ENCODE measurements around the gene PCDHA7.

The PCDHA7 gene

GRCh38 chr5:140833993-140834392 lies at the start of gene PCDHA7:
Gene PCDHA7 (plus strand): TSS chr5:140834269. CDS start chr5:140834384, 115 bp downstream.
- TF ChIP-seq CTCF (IDR thresholded peaks at IDR 0.05): peak; percentile 27; the same call in 1 of the 2 replicates

GRCh38 chr5:140785905-140786686 lies 48.0 kb upstream of the PCDHA7 start, which contains the start of gene PCDHA1:
Gene PCDHA1 (plus strand): TSS chr5:140786140.
- peak; percentile 26; the same call in 1 of the 2 replicates for TF ChIP-seq CTCF (IDR thresholded peaks at IDR 0.05)

GRCh38 chr5:140791089-140791488 lies 43.0 kb upstream of the PCDHA7 start:
- TF ChIP-seq CTCF (IDR thresholded peaks at IDR 0.05): no peak

GRCh38 chr5:140794595-140795258 lies 39.3 kb upstream of the PCDHA7 start, which contains the start of gene PCDHA2:
Gene PCDHA2 (plus strand): TSS chr5:140794852.
- no peak; the same call in 1 of the 2 replicates for TF ChIP-seq CTCF (IDR thresholded peaks at IDR 0.05)

- TF ChIP-seq CTCF (IDR thresholded peaks at IDR 0.05): peak; percentile 36; the same call in 1 of the 2 replicates
Observed at GRCh38 chr5:140795259-140795641, 38.8 kb upstream of the PCDHA7 start.

GRCh38 chr5:140796718-140797095 lies 37.4 kb upstream of the PCDHA7 start:
- TF ChIP-seq CTCF (IDR thresholded peaks at IDR 0.05): no peak

GRCh38 chr5:140800816-140801493 lies 33.1 kb upstream of the PCDHA7 start, which contains the start of gene PCDHA3:
Gene PCDHA3 (plus strand): TSS chr5:140801057.
- TF ChIP-seq CTCF (IDR thresholded peaks at IDR 0.05): no peak
